BE2C (cell line): ENCODE data around the gene WAS.

Experiments
- DNase-seq: peaks from one replicate; pipeline ENCODE4 v3.0.0-alpha.2; 2020
- H3K27me3 ChIP-seq: fragments of 250-450 bp; sonication (Bioruptor Pico); 2 replicates; pipeline ENCODE4 v1.5.1; 2020; ENCODE audit warnings: mild to moderate bottlenecking
- H3K36me3 ChIP-seq: fragments of 250-450 bp; sonication (Bioruptor Pico); 2 replicates; pipeline ENCODE4 v1.5.1; 2020; ENCODE audit warnings: mild to moderate bottlenecking
- H3K4me1 ChIP-seq: fragments of 250-450 bp; sonication (Bioruptor Pico); 2 replicates; pipeline ENCODE4 v1.5.1; 2020
- H3K4me3 ChIP-seq: 2 replicates; pipeline ENCODE4 v1.5.1; 2011; ENCODE audit warnings: low read depth, low read length
- H3K9me3 ChIP-seq: fragments of 250-450 bp; sonication (Bioruptor Pico); 2 replicates; pipeline ENCODE4 v1.5.1; 2020
- CTCF ChIP-seq: IDR thresholded peaks from 2 replicates; pipeline ENCODE4 v1.5.1; 2012; ENCODE audit warnings: mild to moderate bottlenecking, low read depth, low read length

The WAS gene

GRCh38 chrX:48700951-48701653 lies 17.5 kb downstream of the WAS start:
- Histone ChIP-seq H3K27me3 (no peaks in the 10 kb centered on the region), H3K36me3 (peaks cover 28% of the 10 kb centered on the region), H3K9me3 (no peaks in the 10 kb centered on the region), H3K4me1 (no peaks in the 10 kb centered on the region), H3K4me3 (no peak overlapping the region)
- TF ChIP-seq CTCF, result no peak
- no peak for DNase-seq

- H3K9me3 ChIP-seq, result no peaks in the 10 kb centered on the region
- H3K4me1 ChIP-seq, result no peaks in the 10 kb centered on the region
- H3K27me3 ChIP-seq, result no peaks in the 10 kb centered on the region
- peaks cover 28% of the 10 kb centered on the region for H3K36me3 ChIP-seq
- no peak for TF ChIP-seq CTCF
- no peak overlapping the region for H3K4me3 ChIP-seq
- no peak for DNase-seq
These were observed 18.4 kb downstream of the WAS start for GRCh38 chrX:48702032-48702431.

- Histone ChIP-seq H3K27me3 (no peaks in the 10 kb centered on the region), H3K36me3 (peaks cover 28% of the 10 kb centered on the region), H3K9me3 (no peaks in the 10 kb centered on the region), H3K4me1 (no peaks in the 10 kb centered on the region), H3K4me3 (no peak overlapping the region)
- no peak for DNase-seq
- no peak for TF ChIP-seq CTCF
These were observed 19.1 kb downstream of the WAS start for GRCh38 chrX:48702716-48703115.

- H3K27me3 ChIP-seq, result no peaks in the 10 kb centered on the region
- H3K4me3 ChIP-seq, result no peak overlapping the region
- TF ChIP-seq CTCF, result no peak
- no peak for DNase-seq
- H3K9me3 ChIP-seq, result no peaks in the 10 kb centered on the region
- H3K4me1 ChIP-seq, result no peaks in the 10 kb centered on the region
- H3K36me3 ChIP-seq, result peaks cover 28% of the 10 kb centered on the region
These were observed 19.6 kb downstream of the WAS start for GRCh38 chrX:48703228-48703627.

GRCh38 chrX:48703642-48704481 lies 20.3 kb downstream of the WAS start:
- Histone ChIP-seq H3K27me3 (no peaks in the 10 kb centered on the region), H3K4me3 (no peak overlapping the region), H3K4me1 (no peaks in the 10 kb centered on the region), H3K9me3 (no peaks in the 10 kb centered on the region), H3K36me3 (peaks cover 28% of the 10 kb centered on the region)
- no peak for TF ChIP-seq CTCF
- DNase-seq, result no peak

- Histone ChIP-seq H3K4me1 (no peaks in the 10 kb centered on the region), H3K9me3 (no peaks in the 10 kb centered on the region), H3K27me3 (no peaks in the 10 kb centered on the region), H3K4me3 (no peak overlapping the region), H3K36me3 (peaks cover 20% of the 10 kb centered on the region)
- TF ChIP-seq CTCF, result no peak
- no peak for DNase-seq
These were observed 22.3 kb downstream of the WAS start for GRCh38 chrX:48705871-48706270.
